Stimulated activated CD8-positive, alpha-beta memory T cell treated with anti-CD3 and anti-CD28 coated beads, Interleukin-12 subunit alpha, Interleukin-12 subunit beta, amount 100 ng/mL, for 1 hour (primary cell): ENCODE results near the gene PPP1R12B.
"Not testable (repeated sequence)": the region's sequence is repeated elsewhere in the genome, so short reads cannot be mapped to it uniquely, and the experiment has no call there.

Experiments used
- DNase-seq: peaks from one replicate; pipeline ENCODE4 v3.0.0-alpha.2; 2020; ENCODE audit warnings: low read depth

The PPP1R12B gene

DNA sequence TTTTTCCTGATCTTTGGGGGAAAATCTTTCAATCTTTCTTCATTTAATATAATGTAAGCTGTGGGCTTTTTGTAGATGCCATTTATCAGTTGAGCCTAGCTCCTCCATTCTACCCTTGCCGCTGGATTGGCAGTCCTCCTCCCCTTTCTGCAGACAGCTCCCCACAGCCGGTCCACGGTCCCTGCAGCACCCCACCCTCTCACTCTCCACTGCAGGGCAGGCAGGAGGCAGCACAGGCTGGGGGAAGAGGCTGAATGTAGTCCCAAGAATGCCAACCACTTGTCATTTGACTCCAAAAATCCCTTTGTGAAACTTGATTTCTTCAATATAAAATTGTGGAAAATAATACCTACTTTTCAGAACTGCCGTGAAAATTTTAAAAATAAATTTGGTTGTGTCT is 265.1 kb downstream of the PPP1R12B start:
- no peak for DNase-seq

- not testable (repeated sequence) for DNase-seq
These were observed 266.1 kb downstream of the PPP1R12B start for GRCh38 chr1:202614363-202615207.

GRCh38 chr1:202615208-202615500 is 266.7 kb downstream of the PPP1R12B start:
- DNase-seq, result not testable (repeated sequence)

DNA sequence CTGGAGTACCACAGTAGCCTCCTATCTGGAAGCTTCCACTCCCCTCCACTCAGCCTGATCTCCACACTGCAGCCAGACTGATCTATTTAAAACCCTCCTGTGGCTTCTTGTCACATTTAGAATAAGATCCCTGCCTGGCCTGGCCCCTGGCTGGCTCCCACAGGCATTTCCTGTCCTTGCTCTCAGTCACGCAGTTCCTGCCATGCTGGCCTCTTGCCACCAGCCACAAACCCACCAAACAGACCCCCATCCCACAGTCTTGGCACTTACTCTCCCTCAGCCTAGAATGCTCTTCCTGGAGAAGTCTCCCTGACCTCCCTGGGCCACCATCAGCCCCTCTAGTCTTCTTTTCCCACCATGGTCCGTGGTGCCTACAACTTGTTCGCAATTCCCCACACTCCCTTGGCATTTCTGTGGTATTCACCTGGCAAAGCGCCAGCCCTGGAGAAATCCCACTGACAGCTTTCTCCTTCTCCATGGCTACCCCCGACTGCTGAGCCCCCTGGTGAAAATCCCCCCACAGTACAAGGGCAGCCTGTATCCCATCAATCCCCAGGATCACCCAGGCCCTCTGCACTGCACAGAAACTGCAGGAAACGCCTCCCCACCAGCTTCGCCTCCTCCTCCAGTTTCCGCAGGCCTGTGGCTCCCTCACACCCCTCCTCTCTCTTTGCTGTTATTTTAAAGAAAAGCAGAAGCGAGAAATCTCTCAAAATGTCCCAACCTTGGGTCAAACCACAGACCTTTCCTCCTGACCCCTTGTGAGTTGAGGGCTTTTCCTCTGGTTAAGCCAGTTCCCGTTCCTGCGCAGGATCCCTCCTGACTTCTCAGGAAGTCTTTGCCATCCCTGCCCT is 267.2 kb downstream of the PPP1R12B start:
- DNase-seq, result no peak

GRCh38 chr1:202616355-202616915 is 267.9 kb downstream of the PPP1R12B start:
- DNase-seq, result no peak

GRCh38 chr1:202619012-202619411 is 270.5 kb downstream of the PPP1R12B start:
- DNase-seq, result not testable (repeated sequence)

- no peak for DNase-seq
These were observed 271.0 kb downstream of the PPP1R12B start for GRCh38 chr1:202619505-202619904.

GRCh38 chr1:202620036-202620435 is 271.5 kb downstream of the PPP1R12B start:
- DNase-seq, result not testable (repeated sequence)

DNA sequence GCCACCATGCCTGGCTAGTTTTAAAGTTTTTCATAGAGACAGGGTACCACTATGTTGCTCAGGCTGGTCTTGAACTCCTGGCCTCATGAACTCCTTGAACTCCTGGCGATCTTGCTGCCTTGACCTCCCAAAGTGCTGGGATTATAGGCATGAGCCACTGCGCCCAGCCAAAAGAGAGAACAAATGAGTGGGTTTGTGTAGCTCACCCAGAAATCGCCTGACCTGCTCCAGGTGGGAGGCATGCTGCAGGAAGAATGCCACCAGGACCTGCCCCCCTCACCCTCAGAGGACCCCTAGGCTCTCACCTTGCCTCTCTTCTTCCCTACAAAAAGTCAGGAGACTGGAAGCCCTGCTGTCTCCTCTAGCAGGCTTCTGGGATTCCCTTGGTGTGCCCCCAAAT is 272.9 kb downstream of the PPP1R12B start:
- no peak for DNase-seq

DNA sequence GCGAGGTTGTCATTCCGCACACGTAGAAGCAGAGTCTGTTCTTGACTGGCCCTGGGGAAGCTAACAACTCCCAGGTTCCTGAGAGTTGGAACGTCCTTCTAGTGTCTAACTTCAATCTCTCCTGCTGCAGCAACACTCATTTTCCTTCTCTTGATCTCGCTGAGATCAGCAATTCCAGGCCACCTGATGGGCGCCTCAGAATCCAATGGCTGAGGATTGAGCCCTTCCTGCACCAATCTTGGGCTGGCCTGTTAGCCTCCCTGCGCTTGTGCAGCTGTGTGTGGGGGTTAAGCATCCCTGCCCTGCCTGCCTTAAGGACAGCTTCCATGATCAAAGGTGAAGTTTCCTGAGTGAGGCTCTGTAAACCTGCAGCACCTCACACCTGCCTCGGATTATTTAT is 273.9 kb downstream of the PPP1R12B start:
- no peak for DNase-seq

- no peak for DNase-seq
These were observed 274.6 kb downstream of the PPP1R12B start for GRCh38 chr1:202623075-202623474.

DNA sequence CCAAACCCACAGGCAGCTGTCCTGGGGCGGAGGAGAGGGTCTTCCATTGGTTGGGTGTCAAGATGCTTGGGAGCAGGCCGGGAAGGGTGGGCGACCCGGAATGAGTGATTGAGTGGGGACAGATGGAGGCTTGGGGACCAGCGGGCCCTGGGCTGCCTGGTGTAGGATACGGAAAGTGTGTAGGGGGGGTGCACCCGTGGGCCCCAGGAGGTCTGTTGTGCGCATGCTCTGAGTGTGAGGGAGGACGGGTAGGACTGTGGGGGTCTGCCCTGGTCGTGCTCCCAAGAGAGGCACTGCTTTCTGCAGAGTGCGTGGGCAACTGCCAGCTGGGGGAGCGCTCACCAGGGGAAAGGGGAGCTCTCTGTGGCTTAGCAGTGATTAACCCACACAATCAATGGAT is 275.0 kb downstream of the PPP1R12B start:
- not testable (repeated sequence) for DNase-seq

DNA sequence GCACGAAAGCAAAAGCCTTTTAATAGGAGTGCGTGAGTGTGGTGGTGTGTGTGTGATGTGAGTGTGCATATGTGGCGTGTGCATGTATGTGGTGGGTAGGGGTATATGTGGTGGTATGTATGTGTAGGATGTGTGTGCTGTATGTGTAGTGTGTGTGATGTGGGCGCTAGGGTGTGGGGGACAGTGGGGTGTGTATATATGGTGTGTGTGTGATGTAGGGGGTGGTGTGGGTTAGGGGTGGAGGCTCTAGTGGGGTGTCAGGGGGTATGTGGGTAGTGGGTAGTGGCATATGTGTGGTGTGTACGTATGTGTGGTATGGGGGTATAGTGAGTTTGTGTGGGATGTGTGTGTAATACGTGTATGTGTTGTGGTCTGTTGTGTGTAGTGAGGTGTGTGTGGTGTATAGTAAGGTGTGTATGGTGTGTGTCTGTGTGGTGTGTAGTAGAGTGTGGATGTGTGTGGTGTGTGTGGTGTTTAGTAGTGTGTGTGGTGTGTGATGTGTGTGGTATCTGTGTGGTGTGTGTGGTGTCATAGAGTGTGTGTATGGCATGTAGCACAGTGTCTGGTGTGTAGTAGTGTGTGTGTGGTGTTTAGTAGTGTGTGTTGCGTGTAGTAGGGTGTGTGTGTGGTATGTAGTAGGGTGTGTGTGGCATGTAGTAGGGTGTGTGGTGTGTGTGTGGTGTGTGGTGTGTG is 275.7 kb downstream of the PPP1R12B start:
- DNase-seq, result no peak

DNA sequence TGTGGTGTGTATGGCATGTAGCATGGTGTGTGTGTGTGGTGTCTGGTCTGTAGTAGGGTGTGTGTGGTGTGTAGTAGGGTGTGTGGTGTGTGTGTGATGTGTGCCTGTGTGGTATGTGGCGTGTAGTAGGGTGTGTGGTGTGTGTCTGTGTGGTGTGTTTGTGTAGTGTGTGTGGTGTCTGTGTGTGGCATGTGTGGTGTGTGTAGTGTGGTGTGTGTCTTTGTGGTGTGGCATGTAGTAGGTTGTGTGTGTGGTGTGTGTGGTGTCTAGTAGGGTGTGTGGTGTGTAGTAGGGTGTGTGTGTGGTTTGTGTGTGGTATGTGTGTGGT is 276.2 kb downstream of the PPP1R12B start:
- no peak for DNase-seq

DNA sequence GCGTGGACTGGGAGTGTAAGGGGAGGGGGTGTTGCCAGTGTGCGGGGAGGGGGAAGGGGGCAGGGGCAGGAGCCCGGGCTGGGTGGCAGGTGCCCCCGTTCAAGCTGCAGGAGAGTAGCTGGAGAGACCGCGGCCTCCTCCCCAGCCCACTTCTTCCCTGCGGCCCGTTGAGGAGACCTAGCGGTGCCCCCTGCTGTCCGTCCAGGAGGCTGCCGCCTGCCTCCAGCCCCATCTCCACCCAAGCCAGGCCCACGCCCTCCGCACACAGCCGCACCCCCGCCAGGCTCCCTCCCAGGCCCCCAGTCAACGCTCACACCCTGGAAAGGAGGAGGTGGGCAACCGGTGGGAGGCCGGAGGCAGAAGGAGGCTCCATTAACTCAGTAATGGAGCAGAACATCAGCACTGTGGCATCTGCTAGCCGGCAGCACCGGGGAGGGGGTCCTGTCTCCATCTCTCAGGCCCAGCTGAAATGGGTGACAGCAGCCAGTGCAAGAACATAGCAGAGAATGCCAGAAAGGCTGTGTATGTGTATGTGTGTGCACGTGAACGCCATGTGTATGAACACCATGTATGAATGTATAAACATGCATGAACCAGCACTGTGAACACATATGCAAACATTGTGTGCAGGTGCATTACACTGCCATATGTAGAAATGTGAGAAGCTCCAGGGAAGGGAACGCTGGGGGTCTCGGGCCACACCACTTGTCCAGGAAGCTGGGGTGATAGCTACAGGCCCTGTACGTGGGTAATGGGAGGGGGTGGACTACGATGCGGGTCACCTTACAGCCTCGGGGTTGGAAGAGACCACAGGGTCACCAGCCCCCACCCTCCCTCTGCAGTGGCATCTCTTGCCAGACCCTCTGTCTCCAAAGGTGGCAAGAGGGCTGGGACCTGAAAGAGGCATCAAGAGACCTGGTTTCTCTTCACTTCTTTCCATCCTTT is 277.2 kb downstream of the PPP1R12B start:
- peak; percentile 20 for DNase-seq

DNA sequence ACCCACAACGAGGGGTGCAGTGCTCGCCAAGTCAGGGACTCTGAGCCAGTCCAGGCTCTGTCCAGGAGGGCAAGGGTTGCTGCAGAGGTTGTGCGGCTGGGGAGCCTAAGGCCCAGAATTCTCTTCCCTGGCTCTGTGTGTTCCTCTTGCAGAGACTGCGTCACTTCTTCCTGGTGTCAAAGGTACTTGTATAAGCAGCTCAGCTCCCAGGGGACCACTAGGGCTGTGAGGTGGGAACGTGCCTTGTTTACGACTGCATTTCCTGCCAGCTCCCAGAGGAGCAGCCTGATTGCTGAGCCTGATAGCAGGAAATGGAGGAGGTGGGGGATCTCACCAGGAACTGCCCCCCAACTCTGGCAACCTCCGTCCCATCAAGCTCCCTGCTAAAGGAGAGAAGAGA is 278.5 kb downstream of the PPP1R12B start:
- not testable (repeated sequence) for DNase-seq

GRCh38 chr1:202627841-202628565 is 279.5 kb downstream of the PPP1R12B start:
- no peak for DNase-seq

- DNase-seq, result no peak
These were observed 280.2 kb downstream of the PPP1R12B start for GRCh38 chr1:202628646-202629215.

DNA sequence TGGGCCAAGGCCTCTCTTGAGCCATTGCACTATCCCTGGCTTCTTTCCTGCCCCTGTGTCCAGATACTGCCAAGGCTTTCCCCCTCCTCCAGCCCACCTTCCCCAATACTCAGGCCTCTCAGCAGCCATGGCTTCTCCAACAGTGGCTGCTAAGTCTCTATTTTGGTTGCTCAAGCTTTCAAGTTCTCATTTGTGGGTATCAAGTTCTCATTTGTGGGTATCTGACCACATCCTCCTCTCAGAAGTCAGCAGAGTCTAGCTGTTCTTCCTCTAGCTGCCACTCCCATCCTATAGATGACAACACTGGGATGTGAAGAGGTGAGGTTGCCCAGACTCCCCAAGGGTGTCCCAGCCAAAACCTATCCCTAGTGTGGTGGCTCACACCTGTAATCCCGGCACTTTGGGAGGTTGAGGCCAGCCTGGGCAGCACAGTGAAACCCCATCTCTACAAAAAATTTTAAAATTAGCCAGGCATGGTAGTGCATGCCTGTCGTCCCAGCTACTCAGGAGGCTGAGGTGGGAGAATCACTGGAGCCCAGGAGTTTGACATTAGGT is 280.8 kb downstream of the PPP1R12B start:
- DNase-seq, result not testable (repeated sequence)

DNA sequence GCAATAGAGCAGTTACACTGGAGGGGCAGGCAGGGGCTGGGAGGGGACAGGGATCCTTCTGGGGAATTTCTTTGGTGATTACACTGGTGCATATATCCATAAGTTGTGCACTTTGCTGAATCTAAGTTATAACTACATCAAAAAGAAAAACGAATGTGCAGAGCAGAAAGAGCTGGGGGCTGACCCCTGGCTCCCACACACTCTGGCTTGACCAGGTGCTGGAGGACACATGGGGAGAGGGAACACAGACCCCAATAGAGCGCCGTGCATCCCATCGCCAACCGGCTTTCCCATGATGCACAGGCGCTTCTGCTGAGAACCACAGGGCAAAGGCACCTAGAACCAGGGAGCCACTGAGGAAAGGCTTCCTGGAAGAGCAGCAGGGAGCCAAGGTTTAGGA is 281.6 kb downstream of the PPP1R12B start:
- DNase-seq, result not testable (repeated sequence)
